Upper lobe of left lung (tissue), 4 donors: Measurements from ENCODE around the gene SLC40A1.

Source experiments
- CTCF ChIP-seq, 6 experiments: fragments of 450-650 bp in 4 of 6; fragments of 200-600 bp in 2 of 6; sonication (generic) in 2 of 6; IDR thresholded peaks; one replicate each; pipeline ENCODE4 v1.5.1; 2016 to 2019; ENCODE audit warnings: antibody characterized with exemption in 6 of 6
- POLR2A ChIP-seq, 4 donors: fragments of 450-650 bp; IDR thresholded peaks; one replicate each; pipeline ENCODE4 v1.5.1; 2016 to 2017; ENCODE audit warnings: antibody characterized with exemption in 4 of 4, mild to moderate bottlenecking in 2 of 4
- POLR2AphosphoS5 ChIP-seq, 2 donors: sonication (generic); formaldehyde crosslinking; IDR thresholded peaks; one replicate each; pipeline ENCODE4 v1.5.1; 2017; ENCODE audit warnings: antibody characterized with exemption in 2 of 2

- TF ChIP-seq CTCF (IDR thresholded peaks at IDR 0.05) (no peak), POLR2A (IDR thresholded peaks at IDR 0.05) (no peak), POLR2AphosphoS5 (IDR thresholded peaks at IDR 0.05) (peak; percentile 65 to 68)
Observed at GRCh38 chr2:189602233-189602632, 21.6 kb upstream of the SLC40A1 start.
